GM12878 (cell line): ENCODE results near the gene SPIN1. TPM values are rescaled to one million over a fixed set of nuclear protein-coding genes. Genes with fewer than 3 reads are reported as not detected.

Source experiments
- ATAC-seq: fragments of 200-7000 bp; cut with Tn5 transposase; 3 replicates; pipeline ENCODE4 v1.9.1; 2020; ENCODE audit warnings: mild to moderate bottlenecking, moderate library complexity
- BruUV-seq: library from RNA; stranded (reverse); fragments of 400-500 nt; replicated peaks from 2 replicates; lab custom pipeline; 2021; lab: Mats Ljungman, UMichigan
- CTCF ChIA-PET: fragments of 300-600 bp; sonication (Branson Sonifier 250); formaldehyde crosslinking; extraction: SDS; loops from one replicate; lab custom pipeline; 2021; ENCODE audit warnings: inconsistent platforms; lab: Yijun Ruan, JAX
- POLR2A ChIA-PET: fragments of 350-600 bp; formaldehyde crosslinking; extraction: SDS; loops from one replicate; lab custom pipeline; 2021; ENCODE audit warnings: inconsistent platforms; lab: Charles Lee
- RAD21 ChIA-PET: fragments of 300-600 bp; sonication (Branson Sonifier 250); formaldehyde crosslinking; loops from one replicate; lab custom pipeline; 2023; ENCODE audit warnings: antibody characterized with exemption; ENCODE audit not compliant: unreplicated experiment; lab: Charles Lee
- SMC1A ChIA-PET: fragments of 300-600 bp; sonication (Branson Sonifier 250); formaldehyde crosslinking; loops from one replicate; lab custom pipeline; 2023; ENCODE audit not compliant: unreplicated experiment, uncharacterized antibody; lab: Charles Lee
- DNase-seq: peaks from one replicate; pipeline ENCODE4 v3.0.0-alpha.2; 2011; ENCODE audit warnings: low read depth, low spot score
- FAIRE-seq: peaks from 3 replicates; lab custom pipeline; 2011; peaks lifted over from hg19 to GRCh38; lab: Jason Lieb, UNC
- H2AFZ ChIP-seq: 2 replicates; pipeline ENCODE4 v1.6.0; 2011; ENCODE audit warnings: low read depth, low read length, control low read depth; ENCODE audit not compliant: control insufficient read depth
- H3K27ac ChIP-seq: 2 replicates; pipeline ENCODE4 v1.5.1; 2011; ENCODE audit warnings: control low read depth; ENCODE audit not compliant: control insufficient read depth, insufficient read depth
- H3K27me3 ChIP-seq, 2 experiments: replicated peaks in 1 of 2; 2 replicates each; pipeline versions ENCODE4 v1.6.0 to v1.6.1; 2011; ENCODE audit warnings: low read length in 1 of 2; ENCODE audit not compliant: control insufficient read depth in 2 of 2, insufficient read depth in 2 of 2
- H3K36me3 ChIP-seq, 2 experiments: 2 replicates each; pipeline ENCODE4 v1.5.1; 2011; ENCODE audit warnings: low read length in 1 of 2; ENCODE audit not compliant: control insufficient read depth in 2 of 2, insufficient read depth in 2 of 2
- H3K4me1 ChIP-seq: 2 replicates; pipeline ENCODE4 v1.6.1; 2011; ENCODE audit warnings: mild to moderate bottlenecking, low read length, moderate library complexity, mixed read lengths; ENCODE audit not compliant: control insufficient read depth, insufficient read depth
- H3K4me2 ChIP-seq: 2 replicates; pipeline ENCODE4 v1.6.0; 2011; ENCODE audit warnings: control low read depth; ENCODE audit not compliant: control insufficient read depth, insufficient read depth
- H3K4me3 ChIP-seq: fragments of 200-600 bp; sonication (generic); 2 replicates; pipeline ENCODE4 v1.5.1; 2016
- H3K79me2 ChIP-seq: 2 replicates; pipeline ENCODE4 v1.6.0; 2011; ENCODE audit warnings: low read length; ENCODE audit not compliant: control insufficient read depth, insufficient read depth
- H3K9ac ChIP-seq: 2 replicates; pipeline ENCODE4 v1.8.0; 2011; ENCODE audit warnings: low read length, control low read depth, mixed read lengths; ENCODE audit not compliant: control insufficient read depth, insufficient read depth
- H3K9me3 ChIP-seq: replicated peaks from 3 replicates; pipeline ENCODE4 v1.5.1; 2011; ENCODE audit warnings: mild to moderate bottlenecking, low read length; ENCODE audit not compliant: control insufficient read depth, insufficient read depth
- H4K20me1 ChIP-seq: 2 replicates; pipeline ENCODE4 v1.6.0; 2011; ENCODE audit not compliant: control insufficient read depth, insufficient read depth
- ATF2 ChIP-seq: IDR thresholded peaks from 2 replicates; pipeline ENCODE4 v1.6.1; 2012; ENCODE audit warnings: low read length, inconsistent platforms
- E2F4 ChIP-seq: IDR thresholded peaks from 2 replicates; pipeline ENCODE4 v1.6.1; 2012; ENCODE audit warnings: low read depth, low read length, improper control_type of control experiment
- ESRRA ChIP-seq: IDR thresholded peaks from 2 replicates; pipeline ENCODE4 v1.6.1; 2012; ENCODE audit warnings: mild to moderate bottlenecking, low read length, improper control_type of control experiment
- HCFC1 ChIP-seq: fragments of 150-350 bp; IDR thresholded peaks from 2 replicates; pipeline ENCODE4 v1.6.1; 2014; ENCODE audit warnings: low read length
- HDAC2 ChIP-seq: fragments of 200-600 bp; sonication (generic); IDR thresholded peaks from 2 replicates; pipeline ENCODE4 v1.6.1; 2017
- MEF2B ChIP-seq: fragments of 450-650 bp; IDR thresholded peaks from 2 replicates; pipeline ENCODE4 v1.6.1; 2018; ENCODE audit warnings: mild to moderate bottlenecking, moderate library complexity; ENCODE audit not compliant: partially characterized antibody, poor library complexity, severe bottlenecking
- POLR2AphosphoS5 ChIP-seq: IDR thresholded peaks from 2 replicates; pipeline ENCODE4 v1.6.1; 2011; ENCODE audit warnings: mild to moderate bottlenecking, low read length, inconsistent platforms
- RAD21 ChIP-seq: IDR thresholded peaks from 2 replicates; pipeline ENCODE4 v1.6.1; 2011; ENCODE audit warnings: mild to moderate bottlenecking, low read depth, low read length, moderate library complexity; ENCODE audit not compliant: insufficient read depth
- RBBP5 ChIP-seq: fragments of 200-600 bp; sonication (generic); conservative IDR thresholded peaks from 2 replicates; pipeline ENCODE4 v1.6.1; 2016
- RELA ChIP-seq: fragments of 450-650 bp; IDR thresholded peaks from 2 replicates; pipeline ENCODE4 v1.8.0; 2014; ENCODE audit warnings: borderline replicate concordance; ENCODE audit not compliant: partially characterized antibody
- SUZ12 ChIP-seq: fragments of 200-600 bp; sonication (generic); IDR thresholded peaks from one replicate; pipeline ENCODE4 v1.6.1; 2018; ENCODE audit warnings: antibody characterized with exemption, mild to moderate bottlenecking; ENCODE audit not compliant: unreplicated experiment
- ZBTB11 ChIP-seq: fragments of 450-650 bp; formaldehyde crosslinking; IDR thresholded peaks from 2 replicates; pipeline ENCODE4 v1.5.0; 2022; ENCODE audit warnings: mild to moderate bottlenecking, missing genetic modification characterization
- ZNF592 ChIP-seq: fragments of 450-650 bp; IDR thresholded peaks from 2 replicates; pipeline ENCODE4 v1.6.1; 2017; ENCODE audit warnings: mild to moderate bottlenecking, moderate library complexity
- WGBS: methylation state at CpG from one replicate; pipeline ENCODE4 v1.1.6; 2016; ENCODE audit warnings: low lambda C conversion rate; ENCODE audit not compliant: insufficient replicate concordance, insufficient coverage; ENCODE audit errors: missing lambda C conversion rate; 5-methylcytosine and 5-hydroxymethylcytosine counted together
- in situ Hi-C: fragments of 300-500 bp; cut with MboI; formaldehyde crosslinking; loops from 9 replicates; pipeline ENCODE4 v1.14.3; 2018; ENCODE audit warnings: mixed read lengths
- intact Hi-C: fragments of 100-400 bp; cut with micrococcal nuclease; formaldehyde crosslinking; loops from one replicate; pipeline ENCODE4 v1.14.2; 2022; ENCODE audit not compliant: unreplicated experiment
- polyA plus RNA-seq, 11 experiments: library from polyadenylated mRNA; depleted of rRNA in 4 of 11; unstranded in 6 of 11; stranded (reverse) in 5 of 11; fragments of >200 nt; fragmentation: Nextera tagmentation in 4 of 11; fragmentation: Illumina TruSeq in 1 of 11; extraction: Ambion mirVana in 4 of 11; extraction: Trizol in 1 of 11; gene quantifications; 1 replicate in 1 of 11; 2 replicates in 10 of 11; pipeline versions ENCODE4 v1.2.1 to v1.2.3, GENCODE V29; 2011 to 2016; ENCODE audit warnings: inconsistent platforms in 2 of 11, missing spikeins in 2 of 11, low read depth in 1 of 11
- total RNA-seq, 4 experiments: library from RNA; depleted of rRNA in 3 of 4; stranded (reverse); fragments of >200 nt in 3 of 4; fragmentation: Illumina TruSeq in 1 of 4; extraction: Trizol in 1 of 4; gene quantifications; 2 replicates each; pipeline versions ENCODE4 v1.2.1 to v1.2.3, GENCODE V29; 2013 to 2021

The SPIN1 gene
- total and polyA plus RNA-seq, 10 of the 15 experiments (the other 5 are each of a cell fraction or from before 2014, with no cell fraction given), result 6.6 to 30.3 (median 17.1) TPM

- TF ChIP-seq SUZ12 (no peak), POLR2AphosphoS5 (no peak)
These were observed 23.2 kb downstream of the SPIN1 start (continued) for GRCh38 chr9:88411471-88411870.

GRCh38 chr9:88414298-88414697 is 26.1 kb downstream of the SPIN1 start:
- RAD21 ChIA-PET, result no interaction called here
- no peak overlapping the region for H2AFZ ChIP-seq
- H3K4me3 ChIP-seq, result no peak overlapping the region
- no TSS peak for BruUV-seq
- no peak for DNase-seq
- no peak overlapping the region for H3K4me2 ChIP-seq
- POLR2A ChIA-PET, result no interaction called here
- no peaks in the 10 kb centered on the region for H3K4me1 ChIP-seq
- no peaks in the 10 kb centered on the region for H3K36me3 ChIP-seq
- peaks cover 7% of the 10 kb centered on the region; the same call in 2 of the 3 replicates for H3K9me3 ChIP-seq
- no peak overlapping the region for H3K9ac ChIP-seq
- H3K27me3 ChIP-seq, result no peaks in the 10 kb centered on the region
- CTCF ChIA-PET, result no interaction called here
- ATAC-seq, result no peak
- H3K79me2 ChIP-seq, result no peaks in the 10 kb centered on the region
- SMC1A ChIA-PET, result no interaction called here
- H4K20me1 ChIP-seq, result no peaks in the 10 kb centered on the region
- no peak for FAIRE-seq
- no peak overlapping the region for H3K27ac ChIP-seq
- 68% methylated on average over 2 of the region's 2 CpGs for WGBS
- intact Hi-C loops, result no loop called here
- in situ Hi-C loops, result no loop called here
- no peak for TF ChIP-seq HDAC2
- TF ChIP-seq RBBP5, result no peak
- no peak for TF ChIP-seq HCFC1
- TF ChIP-seq RELA, result no peak
- TF ChIP-seq ATF2, result no peak
- TF ChIP-seq E2F4, result no peak
- TF ChIP-seq RAD21, result no peak
- TF ChIP-seq ZNF592, result no peak
- TF ChIP-seq ZBTB11 (CRISPR knock-in tag), result no peak
- no peak for TF ChIP-seq MEF2B
- TF ChIP-seq ESRRA, result no peak
